ENCODE results near the gene SEMA5A. TPM values are rescaled to one million over a fixed set of nuclear protein-coding genes. Genes with fewer than 3 reads are reported as not detected.

SEMA5A gene
- total RNA-seq, 1 donor from 2014 or later: 38.9 TPM

DNA sequence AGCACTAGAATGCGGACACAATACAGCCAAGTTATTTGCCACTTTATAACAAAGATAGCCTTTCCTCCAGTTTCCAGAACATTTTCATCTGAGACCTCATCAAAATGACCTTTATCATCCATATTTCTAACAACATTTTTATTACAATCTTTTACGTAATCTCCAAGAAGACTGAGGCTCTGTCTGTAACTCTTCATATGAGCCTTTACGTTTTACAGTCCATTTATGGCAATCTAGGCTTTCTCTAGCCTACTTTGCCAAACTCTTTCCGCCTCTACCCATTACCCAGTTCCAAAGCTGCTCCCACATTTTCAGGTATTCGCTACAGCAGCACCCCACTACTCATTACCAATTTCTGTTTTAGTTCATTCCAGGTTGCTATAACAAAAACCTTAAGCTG lies 8.2 kb upstream of the SEMA5A start:
- DNase-seq: no peak
- intact Hi-C loops (cut with DNase I): no loop called here
- ATAC-seq: no peak

DNA sequence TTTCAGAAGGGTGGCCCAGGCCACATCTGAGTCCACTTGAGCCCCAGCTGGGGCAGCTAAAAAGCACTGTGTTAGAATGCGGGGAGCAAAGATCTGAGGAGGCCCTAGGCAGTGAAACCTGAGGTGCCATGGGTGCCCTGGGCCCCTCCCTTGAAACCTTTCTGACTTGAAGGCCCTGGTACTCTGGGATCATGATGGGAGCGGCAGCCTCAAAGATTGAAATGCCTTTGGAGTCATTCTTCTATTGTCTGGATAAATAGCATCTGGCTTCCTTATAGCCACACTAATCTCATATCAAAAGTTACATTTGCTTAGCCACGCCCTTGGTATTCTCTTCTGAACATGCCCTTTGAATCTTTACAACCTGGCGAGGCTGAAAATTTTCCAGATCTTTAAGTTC lies 7.7 kb upstream of the SEMA5A start:
- ATAC-seq: no peak
- intact Hi-C loops (cut with DNase I): no loop called here

More for the DNA sequence above, 8.2 kb upstream of the SEMA5A start:
- no peak overlapping the region for H3K27ac ChIP-seq
- H3K27me3 ChIP-seq: no peaks in the 10 kb centered on the region
- no peaks in the 10 kb centered on the region for H3K4me1 ChIP-seq
- no peaks in the 10 kb centered on the region for H3K9me3 ChIP-seq
- TF ChIP-seq, protein P1, sequence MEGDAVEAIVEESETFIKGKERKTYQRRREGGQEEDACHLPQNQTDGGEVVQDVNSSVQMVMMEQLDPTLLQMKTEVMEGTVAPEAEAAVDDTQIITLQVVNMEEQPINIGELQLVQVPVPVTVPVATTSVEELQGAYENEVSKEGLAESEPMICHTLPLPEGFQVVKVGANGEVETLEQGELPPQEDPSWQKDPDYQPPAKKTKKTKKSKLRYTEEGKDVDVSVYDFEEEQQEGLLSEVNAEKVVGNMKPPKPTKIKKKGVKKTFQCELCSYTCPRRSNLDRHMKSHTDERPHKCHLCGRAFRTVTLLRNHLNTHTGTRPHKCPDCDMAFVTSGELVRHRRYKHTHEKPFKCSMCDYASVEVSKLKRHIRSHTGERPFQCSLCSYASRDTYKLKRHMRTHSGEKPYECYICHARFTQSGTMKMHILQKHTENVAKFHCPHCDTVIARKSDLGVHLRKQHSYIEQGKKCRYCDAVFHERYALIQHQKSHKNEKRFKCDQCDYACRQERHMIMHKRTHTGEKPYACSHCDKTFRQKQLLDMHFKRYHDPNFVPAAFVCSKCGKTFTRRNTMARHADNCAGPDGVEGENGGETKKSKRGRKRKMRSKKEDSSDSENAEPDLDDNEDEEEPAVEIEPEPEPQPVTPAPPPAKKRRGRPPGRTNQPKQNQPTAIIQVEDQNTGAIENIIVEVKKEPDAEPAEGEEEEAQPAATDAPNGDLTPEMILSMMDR (IDR thresholded peaks at IDR 0.05): no peak
- peaks cover 7% of the 10 kb centered on the region for H3K36me3 ChIP-seq
- H3K4me3 ChIP-seq: no peak overlapping the region

DNA sequence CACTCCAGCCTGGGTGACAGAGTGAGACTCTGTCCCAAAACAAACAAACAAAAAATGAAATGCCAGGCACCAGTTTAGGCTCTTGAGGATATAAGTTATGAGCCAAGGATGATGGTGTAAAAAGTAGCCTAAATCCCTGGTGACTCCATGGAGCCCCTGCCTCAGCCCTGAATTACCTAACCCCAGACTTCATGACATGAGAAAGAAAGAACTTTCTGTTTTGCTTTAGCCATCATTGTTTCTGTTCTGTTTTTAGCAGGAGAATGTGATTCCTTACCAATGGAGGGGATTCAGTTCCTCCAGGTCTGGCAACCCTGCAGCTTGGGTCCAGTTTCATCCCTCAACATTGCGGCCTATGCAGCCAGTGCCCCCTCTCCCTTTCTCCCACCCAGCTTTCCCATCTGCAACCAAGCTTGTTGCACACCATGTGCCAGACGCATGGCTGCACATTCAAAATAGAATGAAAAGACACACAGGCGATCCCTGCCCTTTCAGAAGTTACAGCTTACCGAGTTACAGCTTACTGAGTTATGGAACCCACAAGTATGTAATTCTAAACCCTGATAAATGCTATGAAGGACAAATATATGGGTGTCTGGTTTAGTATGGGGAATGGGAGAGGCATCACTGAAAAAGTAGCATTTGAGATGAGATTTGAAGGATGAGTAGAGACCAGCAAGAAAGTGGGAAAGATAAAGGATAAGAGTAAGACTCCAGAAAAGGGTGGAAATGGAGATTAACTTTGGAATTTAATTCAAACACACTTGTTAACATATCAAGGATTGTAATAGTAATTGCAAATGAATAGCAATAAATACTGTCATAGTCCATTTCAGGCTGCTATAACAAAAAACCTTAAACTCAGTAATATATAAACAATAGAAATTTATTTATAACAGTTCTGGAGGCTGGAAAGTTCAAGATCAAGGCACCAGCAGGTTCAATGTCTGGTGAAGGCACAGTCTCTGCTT lies 6.0 kb upstream of the SEMA5A start:
- TF ChIP-seq, protein P1 (IDR thresholded peaks at IDR 0.05): no peak
- intact Hi-C loops (cut with DNase I): no loop called here
- no peak for ATAC-seq
- no peaks in the 10 kb centered on the region for H3K27me3 ChIP-seq
- H3K36me3 ChIP-seq: peaks cover 8% of the 10 kb centered on the region
- H3K4me1 ChIP-seq: no peaks in the 10 kb centered on the region
- no peak for DNase-seq
- no peak overlapping the region for H3K4me3 ChIP-seq
- no peak overlapping the region for H3K27ac ChIP-seq
- no peaks in the 10 kb centered on the region for H3K9me3 ChIP-seq

More for the DNA sequence above, 7.7 kb upstream of the SEMA5A start:
- no peaks in the 10 kb centered on the region for H3K27me3 ChIP-seq
- H3K4me1 ChIP-seq: no peaks in the 10 kb centered on the region
- H3K36me3 ChIP-seq: peaks cover 8% of the 10 kb centered on the region
- H3K27ac ChIP-seq: no peak overlapping the region
- DNase-seq: no peak
- TF ChIP-seq, protein P1 (IDR thresholded peaks at IDR 0.05): no peak
- no peaks in the 10 kb centered on the region for H3K9me3 ChIP-seq
- H3K4me3 ChIP-seq: no peak overlapping the region

DNA sequence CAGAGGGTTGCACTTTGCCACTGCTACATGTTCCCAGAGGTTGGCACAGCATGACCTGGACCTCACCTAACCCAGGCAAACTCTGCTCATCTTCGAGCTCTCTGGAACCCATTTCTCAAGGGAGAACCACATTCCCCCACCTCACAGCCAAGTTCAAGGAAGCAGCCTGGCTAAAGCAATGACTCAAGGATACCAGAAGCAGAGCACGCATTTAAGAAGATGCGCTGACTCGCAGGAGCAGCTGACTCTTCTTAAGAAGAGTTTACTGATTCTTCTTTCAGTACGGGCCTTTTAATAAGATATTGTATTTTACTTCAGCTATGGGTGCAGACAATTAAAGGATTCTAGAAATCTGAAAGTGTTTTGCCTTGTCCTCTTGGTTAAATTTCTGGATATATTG lies 4.1 kb upstream of the SEMA5A start:
- H3K4me3 ChIP-seq: no peak overlapping the region
- peaks cover 8% of the 10 kb centered on the region for H3K36me3 ChIP-seq
- ATAC-seq (no peak), DNase-seq (no peak)
- TF ChIP-seq, protein P1 (IDR thresholded peaks at IDR 0.05): no peak
- peaks cover 6% of the 10 kb centered on the region for H3K27me3 ChIP-seq
- H3K27ac ChIP-seq: no peak overlapping the region
- H3K9me3 ChIP-seq: no peaks in the 10 kb centered on the region
- H3K4me1 ChIP-seq: no peaks in the 10 kb centered on the region
- intact Hi-C loops (cut with DNase I): no loop called here

DNA sequence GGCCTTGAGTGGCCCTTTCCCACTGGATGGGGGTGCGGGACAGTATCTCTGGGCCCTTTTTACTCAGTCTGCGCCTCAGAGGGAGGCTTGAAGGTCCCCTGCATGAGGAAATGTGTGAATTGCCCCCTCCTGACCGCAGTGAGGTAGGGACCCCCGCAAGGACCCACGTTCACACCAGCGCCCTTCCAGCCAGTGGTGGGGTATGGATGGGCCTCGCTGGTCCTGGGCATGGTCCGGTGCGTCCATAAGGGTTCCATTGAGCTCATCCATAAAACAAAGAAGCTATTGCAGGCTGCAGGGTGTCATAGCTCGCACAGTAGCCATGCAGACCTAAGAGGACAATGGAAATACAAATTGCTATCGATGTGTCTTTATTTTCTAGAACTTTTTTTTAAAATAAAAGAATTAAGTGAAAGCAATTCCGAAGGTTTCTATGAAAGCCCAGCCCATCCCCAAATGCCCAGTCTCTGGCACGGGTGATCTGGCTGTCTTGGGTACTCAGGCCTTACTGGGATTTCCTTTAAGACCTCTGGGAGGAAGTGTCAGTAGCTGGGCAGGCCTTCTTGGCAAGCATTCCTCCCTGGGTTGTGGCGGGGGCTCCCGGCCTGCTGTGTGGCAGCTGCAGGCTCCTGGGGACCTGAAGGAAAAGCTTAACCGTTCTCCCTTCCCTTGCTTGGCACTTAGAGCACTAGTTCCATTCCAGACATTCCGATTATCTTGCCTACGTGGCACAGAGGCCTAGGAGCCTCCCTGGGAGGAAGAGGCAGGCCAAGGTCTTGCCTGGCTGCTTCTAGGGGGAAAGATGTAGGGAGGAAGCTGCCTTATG lies 1.5 kb upstream of the SEMA5A start:
- TF ChIP-seq, protein P1 (IDR thresholded peaks at IDR 0.05): no peak
- Histone ChIP-seq H3K9me3 (no peaks in the 10 kb centered on the region), H3K27me3 (peaks cover 13% of the 10 kb centered on the region), H3K4me1 (no peaks in the 10 kb centered on the region), H3K36me3 (peaks cover 8% of the 10 kb centered on the region), H3K4me3 (peak overlapping the region; percentile 56), H3K27ac (peak overlapping the region; percentile 77)
- ATAC-seq (peak; percentile 28), DNase-seq (peak; percentile 70)
- intact Hi-C loops (cut with DNase I): no loop called here
